PC-3 (cell line): Measurements from ENCODE around the gene TBX1. TPM values are rescaled to one million over a fixed set of nuclear protein-coding genes. Genes with fewer than 3 reads are reported as not detected.
"Not testable (repeated sequence)": the region's sequence is repeated elsewhere in the genome, so short reads cannot be mapped to it uniquely, and the experiment has no call there.

ENCODE experiments used
- ATAC-seq: fragments of 200-7000 bp; cut with Tn5 transposase; 2 replicates; pipeline ENCODE4 v1.9.1; 2020; ENCODE audit warnings: mild to moderate bottlenecking, moderate library complexity
- BruUV-seq: library from RNA; stranded (reverse); fragments of 400-500 nt; replicated peaks from 2 replicates; lab custom pipeline; 2021; lab: Mats Ljungman, UMichigan
- CTCF ChIA-PET: fragments of 300-600 bp; sonication (Branson Sonifier 250); formaldehyde crosslinking; loops from one replicate; lab custom pipeline; 2022; ENCODE audit warnings: antibody characterized with exemption; lab: Charles Lee
- POLR2A ChIA-PET: fragments of 300-600 bp; sonication (Branson Sonifier 250); formaldehyde crosslinking; loops from one replicate; lab custom pipeline; 2022; ENCODE audit warnings: antibody characterized with exemption; ENCODE audit not compliant: unreplicated experiment; lab: Charles Lee
- DNase-seq: peaks from one replicate; pipeline ENCODE4 v3.0.0-alpha.2; 2015
- H2AFZ ChIP-seq: fragments of 300-600 bp; sonication (generic); 2 replicates; pipeline ENCODE4 v1.6.0; 2016; ENCODE audit warnings: antibody characterized with exemption, low read length
- H3F3A ChIP-seq: fragments of 300-600 bp; sonication (generic); one replicate; pipeline ENCODE4 v1.6.0; 2017; ENCODE audit warnings: antibody characterized with exemption, low read length, control low read depth, mild to moderate bottlenecking; ENCODE audit not compliant: unreplicated experiment
- H3K27ac ChIP-seq: fragments of 300-600 bp; sonication (generic); 2 replicates; pipeline ENCODE4 v1.5.1; 2016; ENCODE audit warnings: mild to moderate bottlenecking, low read length
- H3K27me3 ChIP-seq: fragments of 300-600 bp; sonication (generic); 2 replicates; pipeline ENCODE4 v1.6.1; 2016; ENCODE audit warnings: low read length, mixed read lengths
- H3K36me3 ChIP-seq: fragments of 300-600 bp; sonication (generic); 2 replicates; pipeline ENCODE4 v1.6.1; 2016; ENCODE audit warnings: low read depth, mixed run types, low read length, mixed read lengths
- H3K4me1 ChIP-seq: fragments of 300-600 bp; sonication (generic); 2 replicates; pipeline ENCODE4 v1.5.1; 2016; ENCODE audit warnings: low read length; ENCODE audit not compliant: insufficient read depth
- H3K4me2 ChIP-seq: fragments of 300-600 bp; sonication (generic); 2 replicates; pipeline ENCODE4 v1.6.0; 2016; ENCODE audit warnings: low read length
- H3K4me3 ChIP-seq: fragments of 300-600 bp; sonication (generic); 2 replicates; pipeline ENCODE4 v1.5.1; 2016; ENCODE audit warnings: mild to moderate bottlenecking, low read length, mixed read lengths
- H3K79me2 ChIP-seq: fragments of 300-600 bp; sonication (generic); 2 replicates; pipeline ENCODE4 v1.6.1; 2017; ENCODE audit warnings: low read length, mixed read lengths
- H3K9ac ChIP-seq: fragments of 300-600 bp; sonication (generic); 2 replicates; pipeline ENCODE4 v1.6.0; 2016; ENCODE audit warnings: mild to moderate bottlenecking, low read length
- H3K9me2 ChIP-seq: fragments of 300-600 bp; sonication (generic); replicated peaks from 2 replicates; pipeline ENCODE4 v1.6.1; 2016; ENCODE audit warnings: mixed run types, low read length, mixed read lengths
- H3K9me3 ChIP-seq: fragments of 300-600 bp; sonication (generic); 2 replicates; pipeline ENCODE4 v1.6.1; 2016; ENCODE audit warnings: low read length, mixed read lengths
- H4K20me1 ChIP-seq: fragments of 300-600 bp; sonication (generic); 2 replicates; pipeline ENCODE4 v1.6.1; 2016; ENCODE audit warnings: low read length, mixed read lengths
- EZH2 ChIP-seq: fragments of 300-600 bp; sonication (generic); IDR thresholded peaks from one replicate; pipeline ENCODE4 v1.6.1; 2017; ENCODE audit warnings: antibody characterized with exemption, mild to moderate bottlenecking, low read length; ENCODE audit not compliant: unreplicated experiment
- EZH2phosphoT487 ChIP-seq: fragments of 300-600 bp; sonication (generic); IDR thresholded peaks from 2 replicates; pipeline ENCODE4 v1.6.1; 2018; ENCODE audit warnings: mild to moderate bottlenecking, antibody characterized with exemption, low read length, borderline replicate concordance
- intact Hi-C: fragments of 100-400 bp; cut with micrococcal nuclease; formaldehyde crosslinking; loops from 2 replicates; pipeline ENCODE4 v1.9.0; 2023
- total RNA-seq: library from RNA; depleted of rRNA; stranded (reverse); fragments of >200 nt; gene quantifications from 2 replicates; pipeline ENCODE4 v1.2.3, GENCODE V29; 2014
- TF ChIP-seq, protein P1 (sequence below): fragments of 300-600 bp; sonication (generic); conservative IDR thresholded peaks from 2 replicates; pipeline ENCODE4 v1.5.1; 2017; ENCODE audit warnings: antibody characterized with exemption, low read depth, mild to moderate bottlenecking, low read length

Gene TBX1
- total RNA-seq, 1 experiment from 2014 or later, result 18.6 TPM

DNA sequence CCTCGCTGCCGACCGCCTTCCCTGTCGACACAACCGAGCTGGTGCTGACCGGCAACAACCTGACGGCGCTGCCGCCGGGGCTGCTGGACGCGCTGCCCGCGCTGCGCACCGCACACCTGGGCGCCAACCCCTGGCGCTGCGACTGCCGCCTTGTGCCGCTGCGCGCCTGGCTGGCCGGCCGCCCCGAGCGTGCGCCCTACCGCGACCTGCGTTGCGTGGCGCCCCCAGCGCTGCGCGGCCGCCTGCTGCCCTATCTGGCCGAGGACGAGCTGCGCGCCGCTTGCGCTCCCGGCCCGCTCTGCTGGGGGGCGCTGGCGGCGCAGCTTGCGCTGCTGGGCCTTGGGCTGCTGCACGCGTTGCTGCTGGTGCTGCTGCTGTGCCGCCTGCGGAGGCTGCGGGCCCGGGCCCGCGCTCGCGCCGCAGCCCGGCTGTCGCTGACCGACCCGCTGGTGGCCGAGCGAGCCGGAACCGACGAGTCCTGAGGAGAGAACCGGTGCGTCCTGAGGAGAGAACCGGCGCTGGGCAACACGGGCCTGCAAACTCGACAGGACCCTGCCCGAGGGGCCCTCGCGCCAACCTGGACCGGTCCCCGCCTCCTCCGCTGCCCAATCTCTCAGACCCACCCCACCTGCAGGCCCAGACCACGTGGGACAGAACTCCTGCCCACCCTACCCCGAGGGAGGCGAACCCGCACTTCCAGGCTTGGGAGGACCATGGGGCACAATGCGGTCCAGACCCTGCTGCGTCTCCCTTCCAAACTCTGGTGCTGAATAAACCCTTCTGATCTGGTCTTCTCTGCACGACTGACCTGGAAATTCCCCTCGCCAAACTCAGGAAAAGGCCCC lies 36.4 kb upstream of the TBX1 start:
- no peaks in the 10 kb centered on the region for H4K20me1 ChIP-seq
- H3K9me2 ChIP-seq, result no peaks in the 10 kb centered on the region
- intact Hi-C loops, result no loop called here
- H3K79me2 ChIP-seq, result no peaks in the 10 kb centered on the region
- ATAC-seq (peak; percentile 74), DNase-seq (peak; percentile 61)
- BruUV-seq, result no TSS peak
- POLR2A ChIA-PET, result no interaction called here
- peak overlapping the region; percentile 78 for H3K4me2 ChIP-seq
- H3K9ac ChIP-seq, result no peak overlapping the region
- H3K36me3 ChIP-seq, result no peaks in the 10 kb centered on the region
- H3F3A ChIP-seq, result no peaks in the 10 kb centered on the region
- peak overlapping the region; percentile 52; the same call in 1 of the 2 replicates for H3K4me3 ChIP-seq
- H3K9me3 ChIP-seq, result no peaks in the 10 kb centered on the region
- no peak overlapping the region for H2AFZ ChIP-seq
- no peak overlapping the region for H3K27ac ChIP-seq
- H3K4me1 ChIP-seq, result no peaks in the 10 kb centered on the region
- TF ChIP-seq EZH2, result no peak
- TF ChIP-seq, protein P1, sequence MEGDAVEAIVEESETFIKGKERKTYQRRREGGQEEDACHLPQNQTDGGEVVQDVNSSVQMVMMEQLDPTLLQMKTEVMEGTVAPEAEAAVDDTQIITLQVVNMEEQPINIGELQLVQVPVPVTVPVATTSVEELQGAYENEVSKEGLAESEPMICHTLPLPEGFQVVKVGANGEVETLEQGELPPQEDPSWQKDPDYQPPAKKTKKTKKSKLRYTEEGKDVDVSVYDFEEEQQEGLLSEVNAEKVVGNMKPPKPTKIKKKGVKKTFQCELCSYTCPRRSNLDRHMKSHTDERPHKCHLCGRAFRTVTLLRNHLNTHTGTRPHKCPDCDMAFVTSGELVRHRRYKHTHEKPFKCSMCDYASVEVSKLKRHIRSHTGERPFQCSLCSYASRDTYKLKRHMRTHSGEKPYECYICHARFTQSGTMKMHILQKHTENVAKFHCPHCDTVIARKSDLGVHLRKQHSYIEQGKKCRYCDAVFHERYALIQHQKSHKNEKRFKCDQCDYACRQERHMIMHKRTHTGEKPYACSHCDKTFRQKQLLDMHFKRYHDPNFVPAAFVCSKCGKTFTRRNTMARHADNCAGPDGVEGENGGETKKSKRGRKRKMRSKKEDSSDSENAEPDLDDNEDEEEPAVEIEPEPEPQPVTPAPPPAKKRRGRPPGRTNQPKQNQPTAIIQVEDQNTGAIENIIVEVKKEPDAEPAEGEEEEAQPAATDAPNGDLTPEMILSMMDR, result no peak; the same call in 1 of the 2 replicates
- TF ChIP-seq EZH2phosphoT487, result no peak
- H3K27me3 ChIP-seq, result no peaks in the 10 kb centered on the region
- CTCF ChIA-PET, result no interaction called here

DNA sequence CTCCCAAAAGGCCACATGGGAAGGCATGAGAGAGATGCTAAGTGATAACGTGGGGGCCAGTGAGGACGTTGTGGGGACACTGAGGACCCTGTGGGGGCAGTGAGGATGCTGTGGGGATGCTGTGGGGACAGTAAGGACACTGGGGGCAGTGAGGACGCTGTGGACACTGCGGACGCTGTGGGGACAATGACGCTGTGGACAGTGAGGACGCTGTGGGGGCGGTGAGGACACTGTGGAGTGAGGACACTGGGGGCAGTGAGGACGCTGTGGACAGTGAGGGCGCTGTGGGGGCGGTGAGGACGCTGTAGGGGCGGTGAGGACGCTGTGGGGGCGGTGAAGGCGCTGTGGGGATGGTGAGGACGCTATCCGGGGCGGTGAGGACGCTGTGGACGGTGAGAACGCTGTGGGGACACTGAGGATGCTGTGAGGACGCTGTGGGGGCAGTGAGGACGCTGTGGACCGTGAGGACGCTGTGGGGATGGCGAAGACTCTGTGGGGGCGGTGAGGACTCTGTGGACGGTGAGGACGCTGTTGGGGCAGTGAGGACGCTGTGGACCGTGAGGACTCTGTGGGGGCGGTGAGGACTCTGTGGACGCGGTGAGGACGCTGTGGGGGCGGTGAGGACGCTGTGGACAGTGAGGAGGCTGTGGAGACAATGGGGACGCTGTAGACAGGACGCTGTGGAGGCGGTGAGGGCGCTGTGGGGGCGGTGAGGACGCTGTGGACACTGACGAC lies 35.5 kb upstream of the TBX1 start:
- CTCF ChIA-PET, result no interaction called here
- intact Hi-C loops, result no loop called here

DNA sequence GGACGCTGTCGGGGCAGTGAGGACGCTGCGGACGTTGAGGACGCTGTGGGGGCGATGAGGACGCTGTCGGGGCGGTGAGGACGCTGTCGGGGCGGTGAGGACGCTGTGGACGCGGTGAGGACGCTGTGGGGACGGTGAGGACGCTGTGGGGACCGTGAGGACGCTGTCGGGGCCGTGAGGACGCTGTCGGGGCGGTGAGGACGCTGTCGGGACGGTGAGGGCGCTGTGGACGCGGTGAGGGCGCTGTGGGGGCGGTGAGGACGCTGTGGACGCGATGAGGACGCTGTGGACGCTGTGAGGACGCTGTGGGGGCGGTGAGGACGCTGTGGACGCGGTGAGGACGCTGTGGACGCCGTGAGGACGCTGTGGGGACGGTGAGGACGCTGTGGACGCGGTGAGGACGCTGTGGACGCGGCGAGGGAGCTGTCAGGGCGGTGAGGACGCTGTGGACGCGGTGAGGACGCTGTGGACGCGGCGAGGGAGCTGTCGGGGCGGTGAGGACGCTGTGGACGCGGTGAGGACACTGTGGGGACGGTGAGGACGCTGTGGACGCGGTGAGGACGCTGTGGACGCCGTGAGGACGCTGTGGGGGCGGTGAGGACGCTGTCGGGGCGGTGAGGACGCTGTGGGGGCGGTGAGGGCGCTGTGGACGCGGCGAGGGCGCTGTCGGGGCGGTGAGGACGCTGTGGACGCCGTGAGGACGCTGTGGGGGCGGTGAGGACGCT lies 34.4 kb upstream of the TBX1 start:
- H3K36me3 ChIP-seq, H2AFZ ChIP-seq, H3K9me3 ChIP-seq, POLR2A ChIA-PET, H4K20me1 ChIP-seq, BruUV-seq, DNase-seq, H3F3A ChIP-seq, H3K4me3 ChIP-seq, CTCF ChIA-PET, H3K9me2 ChIP-seq, H3K4me1 ChIP-seq, H3K4me2 ChIP-seq, intact Hi-C loops, ATAC-seq, H3K27ac ChIP-seq, H3K27me3 ChIP-seq, H3K9ac ChIP-seq, H3K79me2 ChIP-seq: not testable (repeated sequence)

More for the DNA sequence above, 35.5 kb upstream of the TBX1 start:
- H3K9ac ChIP-seq, result no peak overlapping the region
- H3K27ac ChIP-seq, result no peak overlapping the region
- no peaks in the 10 kb centered on the region for H3F3A ChIP-seq
- ATAC-seq (no peak), DNase-seq (no peak)
- no peaks in the 10 kb centered on the region for H3K36me3 ChIP-seq
- no peaks in the 10 kb centered on the region for H3K79me2 ChIP-seq
- no peaks in the 10 kb centered on the region for H3K27me3 ChIP-seq
- TF ChIP-seq EZH2, result no peak
- TF ChIP-seq, protein P1, result no peak
- TF ChIP-seq EZH2phosphoT487, result no peak
- BruUV-seq, result no TSS peak
- H3K4me2 ChIP-seq, result no peak overlapping the region
- H4K20me1 ChIP-seq, result no peaks in the 10 kb centered on the region
- no peaks in the 10 kb centered on the region for H3K4me1 ChIP-seq
- H3K4me3 ChIP-seq, result no peak overlapping the region
- H3K9me3 ChIP-seq, result no peaks in the 10 kb centered on the region
- H3K9me2 ChIP-seq, result no peaks in the 10 kb centered on the region
- POLR2A ChIA-PET, result no interaction called here
- no peak overlapping the region for H2AFZ ChIP-seq
